NCI-H1105 (cell line): ENCODE measurements around the gene PIGA.
"Not testable (repeated sequence)": the region's sequence is repeated elsewhere in the genome, so short reads cannot be mapped to it uniquely, and the experiment has no call there.

Experiments used
- DNase-seq: peaks from one replicate; lab custom pipeline; 2025; lab: John Stamatoyannopoulos, UW

Gene PIGA

GRCh38 chrX:15320297-15320696 lies 15.0 kb downstream of the PIGA start:
- no peak for DNase-seq

GRCh38 chrX:15319075-15319474 lies 16.2 kb downstream of the PIGA start:
- DNase-seq, result no peak

GRCh38 chrX:15315509-15315908 lies 19.8 kb downstream of the PIGA start, which contains the start of gene ASB11:
ASB11 (minus strand) TSS chrX:15315640; CDS start chrX:15315605, 35 bp downstream.
- no peak for DNase-seq

- no peak for DNase-seq
Measured at GRCh38 chrX:15314472-15314871, 20.9 kb downstream of the PIGA start.

GRCh38 chrX:15311119-15311518 lies 24.2 kb downstream of the PIGA start:
- no peak for DNase-seq

- DNase-seq, result peak; percentile 65
Measured at GRCh38 chrX:15310117-15310516, 25.2 kb downstream of the PIGA start.

- DNase-seq, result not testable (repeated sequence)
Measured at GRCh38 chrX:15305899-15306298, 29.4 kb downstream of the PIGA start.

- DNase-seq, result no peak
Measured at GRCh38 chrX:15301924-15302323, 33.4 kb downstream of the PIGA start.

- no peak for DNase-seq
Measured at GRCh38 chrX:15299941-15300851, 35.1 kb downstream of the PIGA start.

- no peak for DNase-seq
Measured at GRCh38 chrX:15298780-15299179, 36.5 kb downstream of the PIGA start.

- DNase-seq, result no peak
Measured at GRCh38 chrX:15298201-15298600, 37.1 kb downstream of the PIGA start.

GRCh38 chrX:15293451-15293850 lies 41.9 kb downstream of the PIGA start:
- DNase-seq, result no peak

- no peak for DNase-seq
Measured at GRCh38 chrX:15292861-15293260, 42.5 kb downstream of the PIGA start.

- no peak for DNase-seq
Measured at GRCh38 chrX:15277604-15278003, 57.7 kb downstream of the PIGA start.

GRCh38 chrX:15274946-15275345 lies 60.4 kb downstream of the PIGA start:
- no peak for DNase-seq

- not testable (repeated sequence) for DNase-seq
Measured at GRCh38 chrX:15273275-15273674, 62.0 kb downstream of the PIGA start.

GRCh38 chrX:15271757-15272156 lies 63.6 kb downstream of the PIGA start:
- DNase-seq, result no peak

GRCh38 chrX:15269618-15270521 lies 65.5 kb downstream of the PIGA start, which contains the start of gene ASB9:
ASB9 (minus strand) TSS chrX:15270083; CDS start chrX:15269874, 209 bp downstream.
- no peak for DNase-seq
